A549 (cell line): ENCODE measurements around the gene ITLN1. TPM values are rescaled to one million over a fixed set of nuclear protein-coding genes. Genes with fewer than 3 reads are reported as not detected.

ENCODE experiments used
- ATAC-seq, 2 experiments: fragments of 200-7000 bp in 1 of 2; fragments of >200 bp in 1 of 2; cut with Nextera tagmentation in 1 of 2; cut with Tn5 transposase in 1 of 2; 3 replicates each; pipeline versions ENCODE4 v1.8.0 to v1.9.1; 2018 to 2020; ENCODE audit warnings: mild to moderate bottlenecking in 1 of 2, moderate library complexity in 1 of 2
- CTCF ChIA-PET: fragments of 300-600 bp; sonication (Branson Sonifier 250); formaldehyde crosslinking; extraction: SDS; loops from one replicate; lab custom pipeline; 2021; ENCODE audit warnings: antibody characterized with exemption, inconsistent platforms; lab: Yijun Ruan, JAX
- POLR2A ChIA-PET: fragments of 350-600 bp; formaldehyde crosslinking; extraction: SDS; loops from one replicate; lab custom pipeline; 2021; ENCODE audit warnings: antibody characterized with exemption, inconsistent platforms; lab: Yijun Ruan, JAX
- DNase-seq, 2 experiments: peaks; one replicate each; pipeline versions ENCODE4 v3.0.0 to v3.0.0-alpha.2; 2011 to 2016; ENCODE audit warnings: low read depth in 1 of 2, low spot score in 1 of 2
- FAIRE-seq: peaks from 2 replicates; lab custom pipeline; 2011; peaks lifted over from hg19 to GRCh38; lab: Jason Lieb, UNC
- H3K27ac ChIP-seq, 2 experiments: fragments of >200 bp; sonication (Bioruptor Twin); formaldehyde crosslinking; 3 replicates each; pipeline ENCODE4 v1.5.1; 2016 to 2017
- H3K4me1 ChIP-seq: fragments of >200 bp; sonication (Bioruptor Twin); formaldehyde crosslinking; 3 replicates; pipeline ENCODE4 v1.6.1; 2016
- H3K4me2 ChIP-seq: fragments of >200 bp; sonication (Bioruptor Twin); formaldehyde crosslinking; 3 replicates; pipeline ENCODE4 v1.6.1; 2016
- H3K4me3 ChIP-seq: fragments of >200 bp; sonication (Bioruptor Twin); formaldehyde crosslinking; 3 replicates; pipeline ENCODE4 v1.5.1; 2016
- H3K9me3 ChIP-seq: fragments of >200 bp; sonication (Bioruptor Twin); formaldehyde crosslinking; 3 replicates; pipeline ENCODE4 v1.6.1; 2016
- CBX8 ChIP-seq: fragments of 200-600 bp; sonication (generic); IDR thresholded peaks from 2 replicates; pipeline ENCODE4 v1.6.1; 2016
- CEBPB ChIP-seq, 2 experiments: fragments of >200 bp in 1 of 2; sonication (Bioruptor Twin) in 1 of 2; formaldehyde crosslinking in 1 of 2; IDR thresholded peaks; 2 replicates each; pipeline ENCODE4 v1.6.1; 2012 to 2016
- CHD4 ChIP-seq: fragments of 200-600 bp; sonication (generic); IDR thresholded peaks from 2 replicates; pipeline ENCODE4 v1.6.1; 2016; ENCODE audit warnings: antibody characterized with exemption, mild to moderate bottlenecking, borderline replicate concordance
- ESRRA ChIP-seq: fragments of 150-350 bp; IDR thresholded peaks from 2 replicates; pipeline ENCODE4 v1.6.1; 2014; ENCODE audit warnings: mild to moderate bottlenecking, low read length, borderline replicate concordance
- FOSL2 ChIP-seq, 2 experiments: fragments of 450-650 bp in 1 of 2; fragments of >200 bp in 1 of 2; sonication (Bioruptor Twin) in 1 of 2; formaldehyde crosslinking; IDR thresholded peaks; 2 replicates each; pipeline versions ENCODE4 v1.5.0 to v1.6.1; 2016 to 2020; ENCODE audit warnings: mild to moderate bottlenecking in 1 of 2, moderate library complexity in 1 of 2
- FOXS1 ChIP-seq: fragments of 250-450 bp; sonication (Bioruptor Pico); IDR thresholded peaks from 2 replicates; pipeline ENCODE4 v1.5.0; 2020; ENCODE audit warnings: mild to moderate bottlenecking, moderate library complexity
- HDAC2 ChIP-seq: fragments of 200-600 bp; sonication (generic); IDR thresholded peaks from 2 replicates; pipeline ENCODE4 v1.6.1; 2016
- HES2 ChIP-seq: fragments of >200 bp; sonication (Bioruptor Twin); formaldehyde crosslinking; IDR thresholded peaks from 2 replicates; pipeline ENCODE4 v1.6.1; 2016
- HMGXB4 ChIP-seq: fragments of 250-450 bp; sonication (Bioruptor Pico); IDR thresholded peaks from 2 replicates; pipeline ENCODE4 v1.5.0; 2021; ENCODE audit warnings: mild to moderate bottlenecking, moderate library complexity, borderline replicate concordance
- HOXB13 ChIP-seq: fragments of 250-450 bp; sonication (Bioruptor Pico); IDR thresholded peaks from 2 replicates; pipeline ENCODE4 v1.5.0; 2020; ENCODE audit warnings: low read depth, mild to moderate bottlenecking, moderate library complexity
- JUN ChIP-seq, 2 experiments: fragments of >200 bp; sonication (Bioruptor Twin); formaldehyde crosslinking; IDR thresholded peaks; 2 replicates in 1 of 2; 3 replicates in 1 of 2; pipeline ENCODE4 v1.6.1; 2016 to 2017
- JUNB ChIP-seq: fragments of >200 bp; sonication (Bioruptor Twin); formaldehyde crosslinking; IDR thresholded peaks from 2 replicates; pipeline ENCODE4 v1.6.1; 2016
- MAFK ChIP-seq: fragments of 450-650 bp; IDR thresholded peaks from 2 replicates; pipeline ENCODE4 v1.6.1; 2014; ENCODE audit not compliant: partially characterized antibody
- MYC ChIP-seq: IDR thresholded peaks from 2 replicates; pipeline ENCODE4 v1.6.1; 2012; ENCODE audit warnings: mild to moderate bottlenecking, inconsistent platforms, low read length, improper control_type of control experiment, borderline replicate concordance
- NFE2L2 ChIP-seq: fragments of 150-350 bp; conservative IDR thresholded peaks from 2 replicates; pipeline ENCODE4 v1.6.1; 2014; ENCODE audit warnings: low read length
- NR3C1 ChIP-seq: fragments of >200 bp; sonication (Bioruptor Twin); formaldehyde crosslinking; IDR thresholded peaks from 3 replicates; pipeline ENCODE4 v1.6.1; 2017
- RFX5 ChIP-seq: fragments of 450-650 bp; IDR thresholded peaks from 2 replicates; pipeline ENCODE4 v1.7.1; 2014; ENCODE audit warnings: antibody characterized with exemption, mild to moderate bottlenecking, moderate library complexity
- SREBF2 ChIP-seq: fragments of 450-650 bp; IDR thresholded peaks from 2 replicates; pipeline ENCODE4 v1.6.1; 2014; ENCODE audit warnings: mild to moderate bottlenecking, moderate library complexity
- USF2 ChIP-seq: fragments of 450-650 bp; IDR thresholded peaks from 2 replicates; pipeline ENCODE4 v1.6.1; 2014; ENCODE audit warnings: antibody characterized with exemption
- WGBS: methylation state at CpG from one replicate; pipeline ENCODE4 v1.1.6; 2017; ENCODE audit errors: missing lambda C conversion rate; 5-methylcytosine and 5-hydroxymethylcytosine counted together
- polyA plus RNA-seq, 4 experiments: library from polyadenylated mRNA; depleted of rRNA in 3 of 4; stranded (reverse); fragments of >200 nt; fragmentation: RNase III in 1 of 4; extraction: RNeasy Plus Mini Kit Qiagen cat#74134 plus additional on column Dnase treatment in 1 of 4; gene quantifications; 2 replicates in 3 of 4; 3 replicates in 1 of 4; pipeline ENCODE4 v1.2.3, GENCODE V29; 2011 to 2017

ITLN1 gene
- polyA plus RNA-seq, 2 of the 4 experiments (the other 2 are of a cell fraction) = not detected

GRCh38 chr1:160862203-160863060 lies 22.5 kb downstream of the ITLN1 start, which contains the start of gene CD244:
Gene CD244 (minus strand): TSS chr1:160862887. CDS start chr1:160862677, 210 bp downstream.
- FAIRE-seq (no peak), DNase-seq (no peak), ATAC-seq (peak; percentile 37 to 40; a peak in 4 of 6 replicates)
- Histone ChIP-seq H3K4me1 (peaks cover 17% of the 10 kb centered on the region), H3K9me3 (no peaks in the 10 kb centered on the region), H3K27ac (no peak within 1 kb of the TSS), H3K4me3 (no peak within 1 kb of the TSS), H3K4me2 (no peak within 1 kb of the TSS)
- TF ChIP-seq JUNB = no peak
- no peak for TF ChIP-seq CBX8
- no peak for TF ChIP-seq MYC
- no peak for TF ChIP-seq SREBF2
- TF ChIP-seq FOSL2 (IDR thresholded peaks at IDR 0.05) = no peak
- no peak for TF ChIP-seq FOSL2 (CRISPR knock-in tag; IDR thresholded peaks at IDR 0.05)
- TF ChIP-seq FOXS1 (CRISPR knock-in tag) = no peak
- no peak for TF ChIP-seq RFX5
- TF ChIP-seq HDAC2 = no peak
- no peak for TF ChIP-seq MAFK
- no peak for TF ChIP-seq HES2
- no peak for TF ChIP-seq NR3C1
- TF ChIP-seq ESRRA = no peak
- TF ChIP-seq HMGXB4 (CRISPR knock-in tag) = no peak
- 52% methylated on average over 7 of the region's 12 CpGs for WGBS
- CTCF ChIA-PET = no interaction called here
- POLR2A ChIA-PET = no interaction called here

- ATAC-seq = no peak
- POLR2A ChIA-PET = no interaction called here
Measured at GRCh38 chr1:160860840-160861505, 24.0 kb downstream of the ITLN1 start.

GRCh38 chr1:160859166-160859565 lies 25.8 kb downstream of the ITLN1 start:
- ATAC-seq (no peak), FAIRE-seq (no peak), DNase-seq (no peak)
- no peak for TF ChIP-seq MAFK
- peak in 1 of 2 experiments; percentile 47; a peak in 1 of 4 replicates for TF ChIP-seq CEBPB (IDR thresholded peaks at IDR 0.05)
- WGBS = 79% methylated on average over 5 of the region's 5 CpGs
- H3K4me3 ChIP-seq = no peak overlapping the region
- no peak overlapping the region for H3K4me2 ChIP-seq
- H3K4me1 ChIP-seq = no peaks in the 10 kb centered on the region
- no peak overlapping the region for H3K27ac ChIP-seq
- no peaks in the 10 kb centered on the region for H3K9me3 ChIP-seq
- ChIA-PET CTCF (interaction anchor here (0.6 kb wide), 2 partner anchors 10 to 135 kb away, joined by 3 read pairs; no protein-coding TSS in a partner anchor), POLR2A (no interaction called here)

More at GRCh38 chr1:160860840-160861505, 24.0 kb downstream of the ITLN1 start:
- Histone ChIP-seq H3K4me2 (no peak overlapping the region), H3K4me3 (no peak overlapping the region), H3K9me3 (no peaks in the 10 kb centered on the region), H3K4me1 (peaks cover 11% of the 10 kb centered on the region; the same call in 2 of the 3 replicates), H3K27ac (no peak overlapping the region)
- TF ChIP-seq CHD4 = no peak
- no peak for TF ChIP-seq JUN (IDR thresholded peaks at IDR 0.05)
- no peak for TF ChIP-seq FOSL2 (IDR thresholded peaks at IDR 0.05)
- no peak for TF ChIP-seq FOSL2 (CRISPR knock-in tag; IDR thresholded peaks at IDR 0.05)
- TF ChIP-seq USF2 = no peak
- no peak for TF ChIP-seq NFE2L2
- TF ChIP-seq HOXB13 (CRISPR knock-in tag) = no peak
- no peak for TF ChIP-seq NR3C1
- FAIRE-seq (no peak), DNase-seq (no peak)
- WGBS = 69% methylated on average over 5 of the region's 5 CpGs
- CTCF ChIA-PET = no interaction called here
